Loucy (cell line): ENCODE results near the gene FRS2.

Experiments
- H2AFZ ChIP-seq: fragments of 200-600 bp; sonication (generic); 2 replicates; pipeline ENCODE4 v1.6.0; 2016; ENCODE audit warnings: antibody characterized with exemption, mild to moderate bottlenecking, low read length, moderate library complexity
- H3F3A ChIP-seq: fragments of 200-600 bp; 2 replicates; pipeline ENCODE4 v1.6.0; 2016; ENCODE audit warnings: antibody characterized with exemption, low read depth, mild to moderate bottlenecking
- H3K27me3 ChIP-seq: fragments of 200-600 bp; sonication (generic); 2 replicates; pipeline ENCODE4 v1.6.1; 2014; ENCODE audit warnings: low read length, mild to moderate bottlenecking; ENCODE audit not compliant: insufficient read depth, poor library complexity, severe bottlenecking
- H3K36me3 ChIP-seq: fragments of 200-600 bp; sonication (generic); 2 replicates; pipeline ENCODE4 v1.6.1; 2016; ENCODE audit warnings: low read length; ENCODE audit not compliant: insufficient read depth
- H3K4me1 ChIP-seq: fragments of 200-600 bp; sonication (generic); 2 replicates; pipeline ENCODE4 v1.5.1; 2014; ENCODE audit warnings: low read length, mild to moderate bottlenecking; ENCODE audit not compliant: insufficient read depth, poor library complexity, severe bottlenecking
- H3K4me2 ChIP-seq: fragments of 200-600 bp; sonication (generic); 2 replicates; pipeline ENCODE4 v1.6.0; 2014; ENCODE audit warnings: antibody characterized with exemption, low read length, low read depth, mild to moderate bottlenecking; ENCODE audit not compliant: poor library complexity, severe bottlenecking
- H3K4me3 ChIP-seq: fragments of 200-600 bp; sonication (generic); 2 replicates; pipeline ENCODE4 v1.5.1; 2014; ENCODE audit warnings: low read length, mild to moderate bottlenecking, mixed read lengths; ENCODE audit not compliant: poor library complexity, severe bottlenecking
- H3K79me2 ChIP-seq: fragments of 200-600 bp; sonication (generic); 2 replicates; pipeline ENCODE4 v1.6.1; 2014; ENCODE audit warnings: low read length; ENCODE audit not compliant: insufficient read depth
- H3K9ac ChIP-seq: fragments of 200-600 bp; sonication (generic); 2 replicates; pipeline ENCODE4 v1.6.0; 2014; ENCODE audit warnings: mild to moderate bottlenecking, low read depth, low read length, moderate library complexity; ENCODE audit not compliant: poor library complexity, severe bottlenecking
- H3K9me2 ChIP-seq: fragments of 200-600 bp; sonication (generic); replicated peaks from 2 replicates; pipeline ENCODE4 v1.6.1; 2016; ENCODE audit warnings: low read depth, low read length, mixed read lengths
- H3K9me3 ChIP-seq: fragments of 200-600 bp; sonication (generic); 2 replicates; pipeline ENCODE4 v1.6.1; 2014; ENCODE audit warnings: mild to moderate bottlenecking, antibody characterized with exemption, low read length, low read depth; ENCODE audit not compliant: insufficient read depth
- H4K20me1 ChIP-seq: fragments of 200-600 bp; sonication (generic); 2 replicates; pipeline ENCODE4 v1.6.0; 2014; ENCODE audit warnings: antibody characterized with exemption, low read length, mild to moderate bottlenecking; ENCODE audit not compliant: insufficient read depth, poor library complexity, severe bottlenecking
- EZH2phosphoT487 ChIP-seq: fragments of 200-600 bp; IDR thresholded peaks from 2 replicates; pipeline ENCODE4 v1.6.1; 2018; ENCODE audit warnings: antibody characterized with exemption, mild to moderate bottlenecking, moderate library complexity, borderline replicate concordance
- TF ChIP-seq, protein P1 (sequence below): fragments of 200-600 bp; sonication (generic); conservative IDR thresholded peaks from 2 replicates; pipeline ENCODE4 v1.5.1; 2014; ENCODE audit warnings: mild to moderate bottlenecking, antibody characterized with exemption, low read length

The FRS2 gene

GRCh38 chr12:69459477-69459876 is 10.7 kb upstream of the FRS2 start:
- no peak overlapping the region for H2AFZ ChIP-seq
- TF ChIP-seq, protein P1, sequence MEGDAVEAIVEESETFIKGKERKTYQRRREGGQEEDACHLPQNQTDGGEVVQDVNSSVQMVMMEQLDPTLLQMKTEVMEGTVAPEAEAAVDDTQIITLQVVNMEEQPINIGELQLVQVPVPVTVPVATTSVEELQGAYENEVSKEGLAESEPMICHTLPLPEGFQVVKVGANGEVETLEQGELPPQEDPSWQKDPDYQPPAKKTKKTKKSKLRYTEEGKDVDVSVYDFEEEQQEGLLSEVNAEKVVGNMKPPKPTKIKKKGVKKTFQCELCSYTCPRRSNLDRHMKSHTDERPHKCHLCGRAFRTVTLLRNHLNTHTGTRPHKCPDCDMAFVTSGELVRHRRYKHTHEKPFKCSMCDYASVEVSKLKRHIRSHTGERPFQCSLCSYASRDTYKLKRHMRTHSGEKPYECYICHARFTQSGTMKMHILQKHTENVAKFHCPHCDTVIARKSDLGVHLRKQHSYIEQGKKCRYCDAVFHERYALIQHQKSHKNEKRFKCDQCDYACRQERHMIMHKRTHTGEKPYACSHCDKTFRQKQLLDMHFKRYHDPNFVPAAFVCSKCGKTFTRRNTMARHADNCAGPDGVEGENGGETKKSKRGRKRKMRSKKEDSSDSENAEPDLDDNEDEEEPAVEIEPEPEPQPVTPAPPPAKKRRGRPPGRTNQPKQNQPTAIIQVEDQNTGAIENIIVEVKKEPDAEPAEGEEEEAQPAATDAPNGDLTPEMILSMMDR: no peak
- no peak for TF ChIP-seq EZH2phosphoT487

DNA sequence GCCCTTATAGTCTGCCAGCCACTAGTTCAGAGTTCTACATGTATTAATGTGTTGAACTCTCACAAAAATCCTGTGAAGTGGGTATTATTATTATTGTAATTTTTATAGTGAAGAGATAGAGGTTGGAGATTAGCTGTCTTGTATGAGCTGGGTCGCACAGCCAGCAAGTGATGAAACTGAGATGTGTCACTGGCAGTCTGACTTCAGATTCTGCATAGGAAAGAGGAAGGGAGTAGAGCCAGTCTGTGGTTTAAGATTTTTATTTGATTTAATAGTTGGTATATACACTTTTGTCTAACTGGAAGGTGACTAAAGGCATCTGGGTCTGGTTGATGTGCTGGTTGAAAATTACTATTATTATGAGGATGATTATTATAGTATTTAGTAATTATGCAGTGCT is 5.8 kb upstream of the FRS2 start:
- no peak for TF ChIP-seq EZH2phosphoT487
- TF ChIP-seq, protein P1: no peak
- H3K9me2 ChIP-seq: no peaks in the 10 kb centered on the region
- H3K79me2 ChIP-seq: no peaks in the 10 kb centered on the region
- no peaks in the 10 kb centered on the region for H4K20me1 ChIP-seq
- H3K4me3 ChIP-seq: no peak overlapping the region
- no peaks in the 10 kb centered on the region for H3K36me3 ChIP-seq
- H3F3A ChIP-seq: no peaks in the 10 kb centered on the region
- H3K4me2 ChIP-seq: no peak overlapping the region
- H3K9ac ChIP-seq: no peak overlapping the region
- no peaks in the 10 kb centered on the region for H3K9me3 ChIP-seq
- H3K27me3 ChIP-seq: no peaks in the 10 kb centered on the region
- no peaks in the 10 kb centered on the region for H3K4me1 ChIP-seq
- no peak overlapping the region for H2AFZ ChIP-seq

More at GRCh38 chr12:69459477-69459876, 10.7 kb upstream of the FRS2 start:
- Histone ChIP-seq H3K4me1 (no peaks in the 10 kb centered on the region), H3K27me3 (no peaks in the 10 kb centered on the region), H3K79me2 (no peaks in the 10 kb centered on the region), H3K9ac (no peak overlapping the region), H3K9me2 (no peaks in the 10 kb centered on the region), H3K36me3 (no peaks in the 10 kb centered on the region), H3K4me2 (no peak overlapping the region), H3K4me3 (no peak overlapping the region), H3K9me3 (no peaks in the 10 kb centered on the region), H4K20me1 (no peaks in the 10 kb centered on the region), H3F3A (no peaks in the 10 kb centered on the region)

GRCh38 chr12:69466867-69467266 is 3.3 kb upstream of the FRS2 start:
- H2AFZ ChIP-seq: no peak overlapping the region
- TF ChIP-seq, protein P1: no peak
- no peak for TF ChIP-seq EZH2phosphoT487
- H3K4me3 ChIP-seq: no peak overlapping the region
- H3K4me1 ChIP-seq: peaks cover 15% of the 10 kb centered on the region
- no peaks in the 10 kb centered on the region for H3K9me3 ChIP-seq
- H3K79me2 ChIP-seq: peaks cover 17% of the 10 kb centered on the region
- H3K9me2 ChIP-seq: no peaks in the 10 kb centered on the region
- H3K36me3 ChIP-seq: no peaks in the 10 kb centered on the region
- H3K27me3 ChIP-seq: no peaks in the 10 kb centered on the region
- H3K9ac ChIP-seq: no peak overlapping the region
- no peaks in the 10 kb centered on the region for H3F3A ChIP-seq
- H4K20me1 ChIP-seq: peaks cover 15% of the 10 kb centered on the region
- H3K4me2 ChIP-seq: no peak overlapping the region
